Kidney tubule cell (primary cell): ENCODE measurements around the gene POLK.

ENCODE experiments used
- DNase-seq: peaks from one replicate; pipeline ENCODE4 v3.0.0-alpha.2; 2018; ENCODE audit warnings: low spot score

Gene POLK

DNA sequence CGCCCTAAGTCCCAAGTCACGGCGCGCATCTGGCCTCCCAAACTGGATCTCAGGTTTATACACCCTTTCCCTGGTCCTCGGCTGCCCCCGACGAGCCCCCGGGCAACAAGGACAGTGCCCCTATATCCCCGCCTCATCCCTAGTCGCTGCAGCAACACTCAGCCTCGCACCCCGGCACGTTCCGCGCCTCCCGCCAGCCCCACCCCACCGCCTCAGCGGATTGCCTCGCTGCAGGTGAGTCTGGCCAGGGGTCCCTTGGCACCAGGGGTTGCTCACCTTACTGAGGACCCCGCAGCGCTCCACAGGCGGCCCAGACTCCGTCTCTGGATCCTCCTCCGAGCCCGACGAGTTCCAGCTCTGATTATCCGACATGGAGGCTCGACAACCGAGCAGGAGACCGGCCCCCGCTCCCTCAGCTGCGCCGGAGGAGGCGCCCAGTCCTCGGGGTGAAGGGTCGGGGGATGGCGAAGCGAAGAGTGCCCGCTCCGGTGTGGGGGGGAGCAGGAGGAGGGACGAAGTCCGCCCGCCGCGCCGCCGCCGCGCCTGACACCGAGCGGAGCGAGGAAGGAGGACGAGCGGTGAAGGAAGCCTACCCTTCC is 756 bp upstream of the POLK start:
- peak; percentile 53 for DNase-seq

- DNase-seq, result peak; percentile 9
These were observed 838 bp downstream of the POLK start for GRCh38 chr5:75512383-75513074.

DNA sequence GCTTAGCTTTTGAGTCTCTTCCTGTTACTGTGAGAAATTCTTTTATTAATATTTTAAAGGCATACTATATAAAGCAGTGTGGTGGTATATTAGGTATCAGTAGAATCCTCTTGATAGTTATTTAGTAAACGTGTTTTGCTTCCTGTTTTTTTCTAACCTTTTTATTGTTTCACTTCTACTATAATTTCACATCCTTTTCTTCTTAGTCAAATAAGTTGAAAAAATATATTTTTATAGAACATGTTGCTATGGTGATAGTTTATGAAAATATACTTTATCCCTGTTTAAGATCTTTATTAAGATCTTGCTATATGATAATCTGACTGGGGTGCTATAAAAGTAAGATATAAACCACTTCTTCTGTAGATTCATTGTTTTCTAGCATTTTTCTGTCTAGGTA is 2.1 kb downstream of the POLK start:
- no peak for DNase-seq

DNA sequence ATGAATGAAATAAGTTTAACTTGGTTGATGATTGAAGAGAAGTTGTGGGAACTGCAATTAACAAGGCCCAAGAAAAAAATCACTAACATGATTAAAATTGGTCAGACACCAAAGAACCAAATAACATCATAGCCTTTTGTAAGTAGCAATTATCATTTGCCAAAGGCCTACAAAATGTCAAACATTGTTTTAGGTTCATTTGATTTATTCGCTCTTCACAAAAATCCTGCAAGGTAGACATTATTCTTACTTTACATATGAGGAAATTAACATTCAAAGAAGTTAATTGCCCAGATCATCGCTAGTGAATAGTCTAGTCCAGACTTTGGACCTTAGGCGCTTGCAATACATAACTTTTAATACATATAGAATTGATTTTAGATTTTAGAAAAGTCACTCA is 2.6 kb downstream of the POLK start:
- no peak for DNase-seq

DNA sequence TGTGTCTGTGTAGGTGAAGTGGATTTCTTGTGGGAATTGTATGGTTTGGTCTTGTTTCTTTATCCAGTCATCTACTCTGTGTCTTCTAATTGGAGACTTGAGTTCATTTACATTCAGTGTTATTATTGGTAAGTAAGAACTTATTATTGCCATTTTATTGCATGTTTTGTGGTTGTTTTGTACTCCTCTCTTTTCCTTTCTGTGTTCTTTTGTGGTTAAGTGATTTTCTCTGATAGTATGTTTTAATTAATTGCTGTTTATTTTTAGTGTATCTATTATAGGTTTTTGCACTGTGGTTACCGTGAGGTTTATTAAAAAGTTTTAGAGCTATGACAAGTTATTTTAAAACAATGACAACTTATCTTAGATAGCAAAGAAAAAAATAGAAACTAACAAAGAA is 8.1 kb downstream of the POLK start:
- DNase-seq, result no peak

DNA sequence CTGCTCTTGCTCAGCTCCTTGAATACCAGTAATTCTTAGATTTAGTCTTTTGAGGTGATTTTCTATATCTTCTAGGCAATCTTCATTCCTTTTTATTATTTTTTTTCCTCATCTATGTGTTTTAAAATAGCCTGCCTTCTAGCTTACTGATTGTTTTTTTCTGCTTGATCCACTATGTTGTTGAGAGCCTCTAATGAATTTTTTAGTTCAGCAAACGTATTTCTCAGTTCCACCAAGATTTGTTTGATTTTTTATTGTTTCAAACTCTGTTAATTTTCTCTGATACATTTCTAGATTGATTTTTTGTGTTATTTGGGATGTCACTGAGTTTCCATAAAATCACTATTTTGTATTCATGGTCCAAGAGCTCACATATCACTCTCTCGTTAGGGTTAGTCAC is 9.5 kb downstream of the POLK start:
- DNase-seq, result no peak

GRCh38 chr5:75522025-75522424 is 10.3 kb downstream of the POLK start:
- DNase-seq, result peak; percentile 19

DNA sequence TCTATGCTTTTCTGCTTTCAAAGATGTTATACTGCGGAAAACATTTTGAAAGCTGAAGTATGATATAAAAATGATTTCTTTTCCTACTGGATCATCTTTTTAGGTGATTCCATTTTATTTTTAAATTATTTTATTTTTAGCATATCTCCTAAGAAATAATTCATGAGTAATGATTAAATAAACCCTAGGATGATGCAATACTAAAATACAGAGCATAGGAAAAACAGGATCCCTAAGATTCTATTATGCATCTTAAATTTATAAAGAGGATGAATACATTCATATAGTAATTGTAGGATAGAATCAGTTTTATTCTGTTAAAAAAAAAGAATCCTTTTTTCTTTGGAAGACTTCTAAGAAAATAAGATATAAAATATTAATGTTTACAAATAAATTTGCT is 10.9 kb downstream of the POLK start:
- no peak for DNase-seq

- DNase-seq, result peak; percentile 11
These were observed 11.6 kb downstream of the POLK start for GRCh38 chr5:75523275-75523674.

DNA sequence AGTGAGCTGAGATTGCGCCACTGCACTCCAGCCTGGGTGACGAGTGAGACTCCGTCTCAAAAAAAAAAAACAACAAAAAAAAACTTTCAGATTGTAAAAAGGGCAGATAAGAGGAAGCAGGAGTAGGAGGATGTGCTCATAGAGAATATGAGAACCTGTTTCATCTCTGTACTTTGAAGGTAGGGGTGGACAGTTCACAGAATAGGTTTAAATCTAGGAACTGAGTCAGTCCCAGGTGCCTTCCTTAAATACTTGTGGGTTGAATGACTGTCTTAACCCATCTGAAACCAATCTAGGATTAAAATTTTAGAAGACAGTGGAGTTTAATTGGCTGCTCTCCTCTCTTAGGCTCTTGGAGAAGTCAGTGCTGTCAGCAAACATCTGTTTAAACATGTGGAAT is 12.4 kb downstream of the POLK start:
- DNase-seq, result peak; percentile 18

DNA sequence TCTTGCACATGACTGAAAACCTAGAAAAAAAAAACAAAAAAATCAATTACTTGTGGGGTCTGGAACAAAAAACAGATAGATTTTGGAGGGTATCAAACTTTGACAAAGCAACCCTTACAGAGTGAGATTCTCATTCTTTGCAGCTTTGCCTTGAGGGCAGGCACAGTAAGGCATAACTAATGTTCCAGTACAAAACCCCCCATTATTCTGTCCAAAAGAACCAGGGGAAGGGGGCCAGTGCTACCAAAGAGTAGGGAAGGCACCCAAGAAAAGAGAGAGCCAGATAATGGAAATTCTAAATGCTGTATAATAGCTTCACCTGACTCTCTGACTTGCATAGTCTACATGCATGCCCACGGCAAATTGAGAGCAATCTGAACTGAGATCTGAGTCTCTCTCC is 12.9 kb downstream of the POLK start:
- DNase-seq, result no peak

- no peak for DNase-seq
These were observed 13.7 kb downstream of the POLK start for GRCh38 chr5:75525344-75525743.

GRCh38 chr5:75526070-75526469 is 14.4 kb downstream of the POLK start:
- DNase-seq, result no peak

GRCh38 chr5:75529185-75529584 is 17.5 kb downstream of the POLK start:
- no peak for DNase-seq

- no peak for DNase-seq
These were observed 20.5 kb downstream of the POLK start for GRCh38 chr5:75532190-75532589.

DNA sequence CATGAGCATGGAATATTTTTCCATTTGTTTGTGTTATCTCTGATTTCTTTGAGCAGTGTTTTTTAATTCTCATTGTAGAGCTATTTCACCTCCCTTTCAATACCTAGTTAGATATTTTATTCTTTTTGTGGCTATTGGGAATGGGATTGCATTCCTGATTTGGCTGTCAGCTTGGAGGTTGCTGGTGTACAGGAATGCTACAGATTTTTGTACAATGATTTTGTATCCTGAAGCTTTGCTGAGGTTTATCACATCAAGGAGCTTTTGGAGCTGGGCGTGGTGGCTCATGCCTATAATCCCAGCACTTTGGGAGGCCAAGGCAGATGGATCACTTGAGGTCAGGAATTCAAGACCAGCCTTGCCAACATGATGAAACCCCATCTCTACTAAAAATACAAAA is 22.0 kb downstream of the POLK start:
- DNase-seq, result peak; percentile 79

- no peak for DNase-seq
These were observed 23.0 kb downstream of the POLK start for GRCh38 chr5:75534734-75535133.

GRCh38 chr5:75536147-75536546 is 24.5 kb downstream of the POLK start:
- DNase-seq, result no peak

- DNase-seq, result no peak
These were observed 25.1 kb downstream of the POLK start for GRCh38 chr5:75536694-75537360.

DNA sequence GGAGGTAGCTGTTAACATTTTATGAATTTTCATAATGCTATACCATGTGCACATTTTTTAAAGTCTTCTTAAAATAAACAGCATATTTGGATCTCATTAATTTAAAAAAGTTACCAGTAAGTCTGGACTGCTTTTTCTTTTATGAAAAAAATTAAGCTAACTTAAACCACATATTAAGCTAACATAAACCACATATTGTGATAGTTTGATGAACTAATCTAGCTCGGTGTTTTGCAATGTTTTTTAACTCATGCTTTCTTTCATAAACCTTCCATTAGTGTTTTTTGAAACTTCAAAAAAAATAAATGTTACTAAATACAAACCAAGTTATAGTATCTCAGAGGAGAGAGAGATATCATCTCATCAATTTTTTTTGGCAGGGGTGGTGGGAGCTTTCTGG is 26.5 kb downstream of the POLK start:
- no peak for DNase-seq

GRCh38 chr5:75545131-75545530 is 33.4 kb downstream of the POLK start:
- no peak for DNase-seq

- DNase-seq, result no peak
These were observed 35.1 kb downstream of the POLK start for GRCh38 chr5:75546830-75547229.

- no peak for DNase-seq
These were observed 36.1 kb downstream of the POLK start for GRCh38 chr5:75547812-75548211.

DNA sequence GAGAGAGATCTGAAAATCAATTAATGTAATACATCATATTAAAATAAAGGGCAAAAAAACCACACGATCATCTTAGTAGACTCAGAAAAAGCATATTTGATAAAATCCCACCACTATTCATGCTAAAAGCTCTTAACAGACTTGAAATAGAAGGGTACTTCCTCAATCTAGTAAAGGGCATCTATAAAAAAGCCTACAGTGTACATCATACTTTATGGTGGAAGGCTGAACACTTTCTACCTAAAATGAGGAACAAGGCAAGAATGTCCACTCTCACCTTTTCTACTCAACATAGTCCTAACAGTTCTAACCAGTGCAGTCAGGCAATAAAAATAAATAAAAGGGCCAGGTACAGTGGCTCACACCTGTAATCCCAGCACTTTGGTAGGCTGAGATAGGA is 38.9 kb downstream of the POLK start:
- no peak for DNase-seq
